Measurements from ENCODE around the gene SNAI3.

The SNAI3 gene

DNA sequence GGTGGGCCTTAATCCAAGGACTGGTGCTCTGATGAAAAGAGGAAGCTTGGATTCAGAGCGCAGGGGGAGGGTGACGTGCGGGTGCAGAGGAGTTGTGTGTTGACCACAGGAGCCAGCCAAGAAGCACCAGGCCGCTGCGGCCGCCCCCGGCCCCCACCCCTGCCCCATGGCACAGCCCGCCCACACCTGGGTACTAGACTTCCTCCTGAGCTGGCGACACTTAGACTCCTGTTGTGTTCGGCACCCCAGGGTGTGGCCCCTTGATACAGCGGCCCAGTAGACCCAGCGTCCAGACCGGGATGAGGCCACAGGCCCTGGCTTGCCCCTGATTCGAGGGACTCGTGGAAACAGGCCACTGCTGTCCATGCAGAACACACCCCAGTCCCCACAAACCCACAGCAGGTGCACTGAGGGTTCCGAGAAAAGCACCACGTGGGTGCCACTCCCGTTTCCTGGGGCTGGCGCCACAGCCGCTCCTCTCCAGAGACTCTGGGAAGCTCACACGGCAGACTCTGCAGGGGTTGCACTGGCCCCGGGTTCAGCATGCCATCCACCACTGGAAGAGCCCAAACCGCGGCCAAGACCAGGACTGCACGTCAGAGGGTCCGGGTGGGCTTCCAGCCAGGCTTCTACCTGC, 5.7 kb upstream of the SNAI3 start:
- no peak for DNase-seq (ENCODE audit: low read depth in 2 of 2)

DNA sequence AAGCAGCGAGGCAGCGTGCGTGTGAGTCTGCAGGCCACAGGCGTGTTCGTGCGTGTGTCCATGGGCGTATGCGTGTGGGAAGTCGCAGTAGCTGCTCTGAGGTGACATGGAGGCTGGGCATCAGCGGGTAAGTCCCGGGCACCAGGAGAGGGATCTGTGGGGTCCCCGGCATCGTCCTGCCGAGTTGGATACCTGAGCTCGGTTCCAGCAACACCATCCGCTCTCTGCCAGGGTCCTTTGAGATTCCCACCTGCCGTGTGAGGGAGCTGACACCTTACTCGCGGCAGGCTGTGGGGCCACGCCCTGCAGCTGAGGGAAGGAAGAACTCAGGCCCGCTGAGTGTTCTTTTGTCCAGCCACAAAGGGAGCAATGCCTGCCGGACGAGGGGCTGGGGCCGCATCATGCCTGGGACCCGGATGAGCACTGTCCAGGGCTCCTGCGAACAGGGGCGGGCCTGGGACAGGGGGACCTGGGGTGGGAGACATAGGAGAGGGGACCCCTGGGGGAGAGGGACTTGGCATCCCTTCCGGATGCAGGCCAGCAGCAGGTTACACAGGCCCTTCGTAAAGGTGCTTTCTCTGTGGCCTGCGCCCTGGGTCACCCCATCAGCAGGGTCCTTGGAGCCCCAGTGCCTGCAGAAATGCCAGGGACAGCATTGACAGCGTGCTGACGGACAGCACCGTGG, 5.0 kb upstream of the SNAI3 start:
- no peak for DNase-seq (ENCODE audit: low read depth in 2 of 2)

DNA sequence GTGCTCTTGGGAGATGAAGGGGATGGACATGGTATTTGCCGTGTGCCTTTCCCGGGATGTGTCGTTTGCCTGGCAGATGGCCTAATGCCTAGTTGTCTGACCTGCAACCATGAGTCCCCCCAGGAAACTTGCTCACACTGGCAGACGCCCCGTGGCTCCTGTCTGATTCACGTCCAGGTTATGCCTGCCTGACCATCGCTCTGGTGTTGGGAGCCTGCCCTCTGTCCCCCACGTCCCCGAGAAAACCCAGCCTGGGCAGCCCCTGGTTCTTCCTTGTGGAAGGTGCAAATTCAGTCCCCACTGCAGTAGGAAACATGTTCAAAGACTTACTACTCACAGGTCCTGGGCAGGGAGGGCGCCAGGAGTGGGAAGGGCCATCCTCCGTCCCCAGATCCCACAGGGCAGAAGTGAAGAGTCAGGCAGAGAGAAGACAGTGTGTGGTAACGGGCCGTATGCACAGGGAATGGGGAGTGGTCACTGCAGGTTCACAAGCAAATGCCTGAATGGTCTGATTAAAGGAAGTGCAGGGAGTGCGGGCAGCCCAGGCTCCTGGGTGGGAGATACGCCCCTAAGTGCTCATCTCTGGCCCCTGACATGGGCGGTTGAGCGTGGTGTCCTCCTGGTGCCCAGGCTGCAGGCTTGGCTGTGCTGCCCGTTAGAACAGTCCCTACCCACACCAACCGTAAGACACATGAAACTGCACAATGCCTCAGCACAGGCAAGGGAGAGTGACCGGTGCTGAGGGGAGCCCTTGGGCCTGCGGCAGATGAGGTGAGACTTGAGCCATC, 4.2 kb upstream of the SNAI3 start:
- DNase-seq (ENCODE audit: low read depth in 2 of 2) = no peak

DNA sequence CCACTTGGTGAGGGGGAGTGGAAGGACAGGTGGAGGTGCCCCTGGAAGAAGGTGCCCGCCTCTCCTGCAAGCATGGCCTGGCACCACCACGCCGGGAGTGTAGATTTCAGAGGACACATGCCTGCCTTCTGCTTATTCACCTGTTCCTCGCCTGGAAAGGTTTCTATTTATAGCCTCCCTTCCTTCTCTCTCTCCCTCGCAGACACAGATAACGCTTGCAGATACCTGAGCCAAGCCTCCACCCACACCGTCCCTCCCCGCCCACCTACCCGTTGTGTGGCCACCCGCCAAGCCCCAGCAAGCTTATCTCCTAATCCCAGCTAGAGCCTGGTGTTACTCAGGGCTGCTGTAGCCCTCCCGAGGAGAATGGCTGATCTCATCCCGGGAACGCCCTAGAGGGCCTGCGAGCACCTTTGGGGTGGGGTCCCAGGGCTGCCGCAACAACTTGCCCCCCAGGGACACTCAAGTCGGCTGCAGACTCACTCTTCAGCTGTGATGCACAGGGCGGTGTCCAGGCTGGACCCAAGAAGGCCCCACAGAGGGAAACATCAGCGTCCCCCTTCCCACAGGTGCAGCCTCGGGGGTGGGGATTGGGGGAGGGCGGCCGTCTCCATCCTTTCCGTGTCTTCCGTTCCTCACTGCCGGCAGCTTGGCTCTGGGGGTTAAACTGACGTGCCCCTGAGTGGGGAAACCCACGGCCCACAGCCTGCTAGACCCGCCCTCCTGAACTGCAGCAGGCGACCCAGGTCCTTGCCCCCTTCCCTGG, 1.9 kb upstream of the SNAI3 start:
- DNase-seq (ENCODE audit: low read depth in 2 of 2) = no peak

DNA sequence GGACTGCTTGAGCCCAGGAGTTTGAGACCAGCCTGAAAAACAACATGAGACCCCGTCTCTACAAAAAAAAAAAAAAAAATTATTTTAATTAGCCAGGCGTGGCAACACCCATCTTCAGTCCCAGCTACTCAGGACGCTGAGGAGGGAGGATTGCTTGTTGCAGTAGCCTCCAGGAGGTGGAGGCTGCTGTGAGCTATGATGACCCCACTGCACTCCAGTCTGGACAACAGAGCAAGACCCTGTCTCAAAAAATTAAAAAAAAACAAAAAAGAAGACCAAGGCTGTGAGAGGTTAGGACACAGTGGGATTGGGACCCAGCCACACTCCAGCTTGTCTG, 1.3 kb upstream of the SNAI3 start:
- no peak for DNase-seq (ENCODE audit: low read depth in 2 of 2)

DNA sequence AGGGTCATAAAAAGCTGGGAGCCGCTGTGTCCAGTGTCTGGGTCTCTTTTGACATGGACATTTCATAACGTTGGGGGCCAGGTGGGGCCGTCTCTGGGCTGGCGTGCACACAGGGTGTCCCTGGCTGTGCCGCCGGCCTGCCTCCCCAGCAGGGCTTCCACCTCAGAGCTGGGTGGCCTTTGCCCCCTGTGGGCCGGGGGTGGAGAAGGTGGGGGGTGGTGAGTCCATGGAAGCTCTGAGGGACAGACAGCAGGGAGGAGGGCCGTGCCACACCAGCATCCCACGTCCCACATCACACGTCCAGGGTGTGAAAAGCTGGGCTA, 908 bp upstream of the SNAI3 start:
- no peak for DNase-seq (ENCODE audit: low read depth in 2 of 2)

DNA sequence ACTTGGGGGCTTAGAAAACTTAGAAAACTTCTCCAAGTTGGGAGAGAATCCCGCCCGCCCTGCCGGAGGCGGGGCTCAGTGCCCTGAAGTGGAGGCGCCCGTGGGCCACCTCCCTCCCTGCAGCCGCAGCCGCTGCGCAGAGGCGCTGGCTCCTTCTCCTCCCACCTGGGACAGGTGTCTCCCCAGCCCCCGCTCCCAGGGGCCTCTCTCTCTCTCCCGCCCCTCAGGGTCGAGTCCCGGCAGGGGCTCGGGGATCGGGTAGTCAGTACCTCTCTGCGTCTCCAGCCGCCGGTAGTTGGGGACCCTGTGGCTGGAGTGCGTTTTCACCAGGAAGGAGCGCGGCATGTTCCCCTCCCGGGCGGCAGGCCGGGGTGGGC, 257 bp downstream of the SNAI3 start:
- no peak for DNase-seq (ENCODE audit: low read depth in 2 of 2)

DNA sequence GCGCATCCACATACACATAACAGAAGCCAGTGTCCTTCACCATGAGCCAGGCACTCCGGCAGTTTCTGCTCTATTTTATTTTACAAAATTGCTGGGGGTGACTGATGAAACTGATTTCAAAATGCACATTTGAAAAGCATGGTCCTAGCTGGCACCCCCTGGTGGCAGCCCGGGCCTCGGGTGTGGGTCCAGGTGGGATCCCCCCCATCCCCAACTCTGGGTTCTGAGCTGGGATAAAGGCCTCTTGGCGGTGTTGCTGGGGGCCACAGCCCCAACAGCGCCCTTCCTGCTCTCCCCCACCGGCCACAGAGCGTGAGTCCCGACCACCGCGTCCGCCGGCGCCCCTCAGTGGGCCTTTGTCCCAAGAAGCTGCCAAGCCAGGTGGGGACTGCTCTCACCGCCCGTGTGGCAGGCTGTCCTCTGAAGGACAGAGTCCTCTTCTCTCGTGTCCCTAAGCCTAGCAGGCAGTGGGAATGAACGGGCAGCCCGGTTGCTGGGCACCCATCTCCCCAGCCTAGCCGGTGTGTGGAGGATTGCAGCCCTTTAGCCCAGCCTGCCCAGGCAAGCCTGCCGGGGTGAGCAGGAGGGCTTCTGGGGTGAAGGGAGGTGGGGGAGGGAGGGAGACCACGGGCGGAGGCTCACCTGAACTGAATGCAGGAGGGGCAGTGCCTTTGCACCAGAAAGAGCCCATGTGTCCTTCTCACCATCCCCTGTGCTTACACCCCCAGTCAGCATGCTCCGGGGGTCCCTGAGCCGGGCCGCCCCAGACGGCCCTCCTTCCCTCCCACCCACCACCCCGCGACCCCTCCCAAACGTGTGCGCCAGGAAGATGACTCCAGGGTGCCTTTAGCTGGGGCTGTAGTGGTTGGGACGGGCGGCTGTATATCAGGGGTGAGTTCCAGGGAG, 898 bp downstream of the SNAI3 start:
- DNase-seq (ENCODE audit: low read depth in 2 of 2) = peak in 1 of 2 donors; percentile 51

DNA sequence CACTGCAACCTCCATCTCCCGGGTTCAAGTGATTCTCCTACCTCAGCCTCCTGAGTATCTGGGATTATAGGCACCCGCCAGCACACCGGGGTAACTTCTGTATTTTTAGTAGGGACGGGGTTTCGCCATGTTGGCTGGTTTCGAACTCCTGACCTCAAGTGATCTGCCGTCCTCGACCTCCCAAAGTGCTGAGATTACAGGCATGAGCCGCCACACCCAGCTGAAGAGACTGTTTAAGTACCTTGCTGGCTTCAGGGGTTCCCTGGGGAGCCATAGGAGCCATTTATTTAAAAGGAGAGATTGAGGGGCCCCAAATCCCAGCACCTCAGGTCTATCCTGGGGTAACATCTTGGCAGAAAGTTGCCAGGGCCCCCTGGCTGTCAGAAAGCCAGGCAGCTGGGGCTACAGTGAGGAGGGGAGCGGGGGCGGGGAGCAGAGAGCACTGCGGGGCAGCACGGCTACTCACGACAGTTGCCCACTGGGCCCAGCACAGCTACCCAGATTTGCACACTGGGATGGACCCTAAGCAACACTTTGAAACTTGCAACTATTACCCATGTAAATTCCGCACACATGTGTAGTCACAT, 1.6 kb downstream of the SNAI3 start:
- no peak for DNase-seq (ENCODE audit: low read depth in 2 of 2)

DNA sequence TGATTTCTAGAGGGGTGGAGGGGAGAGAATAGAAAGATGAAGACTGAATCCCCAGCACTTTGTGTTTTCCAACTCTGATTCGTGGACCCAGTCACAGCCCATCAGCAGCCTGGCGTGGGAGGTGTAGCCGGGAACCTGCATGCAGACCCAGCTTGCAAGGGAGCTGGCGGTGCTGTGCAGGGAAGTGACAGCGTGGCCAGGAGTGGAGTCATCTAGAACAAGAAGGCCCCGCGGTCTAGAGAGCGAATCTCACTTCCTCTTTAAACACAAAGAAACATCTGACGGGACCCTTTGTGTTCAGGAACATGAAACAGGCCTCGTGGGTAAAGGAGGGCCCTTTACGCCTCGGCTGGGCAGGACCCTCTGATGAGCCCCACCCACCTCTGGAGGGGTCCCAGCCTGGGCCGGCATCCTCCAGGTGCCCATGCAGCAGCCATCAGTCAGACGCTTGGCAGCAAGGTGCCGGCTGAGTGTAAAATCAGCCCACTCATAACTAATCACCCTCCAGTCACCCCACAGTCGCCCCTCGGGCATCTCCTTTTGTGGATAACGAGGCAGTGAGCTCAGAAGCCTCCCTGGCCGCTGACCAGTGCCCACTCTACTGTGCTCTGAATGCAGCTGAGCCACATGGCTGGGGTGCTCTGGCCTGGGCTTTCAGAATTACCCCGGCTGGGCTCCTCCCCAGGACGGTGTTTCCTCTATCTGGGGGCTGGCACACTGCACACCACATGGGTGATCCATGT, 4.4 kb downstream of the SNAI3 start:
- DNase-seq (ENCODE audit: low read depth in 2 of 2) = no peak

DNA sequence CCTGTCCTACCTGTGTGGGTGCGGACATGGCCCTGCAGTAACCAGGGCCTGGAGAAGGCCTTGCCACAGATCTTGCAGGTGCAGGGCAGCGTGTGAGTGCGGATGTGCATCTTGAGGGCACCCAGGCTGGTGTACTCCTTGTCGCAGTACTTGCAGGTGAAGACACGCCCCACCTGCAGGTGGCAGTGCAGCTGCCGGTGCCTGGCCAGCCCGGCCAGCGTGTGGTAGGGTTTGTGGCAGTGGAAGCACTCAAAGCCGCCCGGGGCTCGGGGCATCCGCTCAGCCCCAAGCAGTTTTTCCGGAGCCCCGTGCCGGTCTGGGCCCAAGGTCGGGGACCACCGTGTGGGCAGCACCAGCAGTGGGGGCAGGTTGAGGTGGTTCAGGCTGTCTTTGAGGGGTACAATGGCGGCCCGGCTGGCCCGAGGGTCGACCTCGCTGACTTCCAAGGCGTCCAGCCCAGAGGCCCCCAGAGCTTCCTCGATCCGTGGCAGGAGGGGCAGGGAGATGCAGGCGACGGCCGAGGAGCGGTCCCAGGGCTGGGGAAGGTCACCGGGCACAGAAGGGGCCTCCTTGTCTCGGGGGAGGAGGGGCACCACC, 5.1 kb downstream of the SNAI3 start:
- no peak for DNase-seq (ENCODE audit: low read depth in 2 of 2)

DNA sequence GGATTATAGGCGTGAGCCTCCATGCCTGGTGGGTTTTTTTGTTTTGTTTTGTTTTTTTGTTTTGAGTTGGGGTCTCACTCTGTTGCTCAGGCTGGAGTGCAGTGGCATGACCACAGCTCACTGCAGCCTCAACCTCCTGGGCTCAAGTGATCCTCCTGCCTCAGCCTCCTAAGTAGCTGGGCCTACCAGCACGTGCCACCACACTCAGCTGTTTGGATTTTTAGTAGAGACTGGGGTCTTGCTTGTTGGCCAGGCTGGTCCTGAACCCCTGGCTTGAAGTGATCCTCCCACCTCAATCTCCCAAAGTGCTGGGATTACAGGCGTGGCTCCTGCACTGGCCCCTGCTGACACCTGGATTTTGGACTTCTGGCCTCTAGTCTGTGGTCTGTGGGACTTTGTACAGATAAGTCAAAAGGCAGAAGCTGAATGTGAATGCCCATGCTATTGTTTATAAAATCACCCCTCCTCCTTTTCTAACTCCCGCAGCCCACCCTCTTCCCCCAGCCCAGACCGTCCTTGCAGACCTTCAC, 5.7 kb downstream of the SNAI3 start:
- DNase-seq (ENCODE audit: low read depth in 2 of 2) = no peak

DNA sequence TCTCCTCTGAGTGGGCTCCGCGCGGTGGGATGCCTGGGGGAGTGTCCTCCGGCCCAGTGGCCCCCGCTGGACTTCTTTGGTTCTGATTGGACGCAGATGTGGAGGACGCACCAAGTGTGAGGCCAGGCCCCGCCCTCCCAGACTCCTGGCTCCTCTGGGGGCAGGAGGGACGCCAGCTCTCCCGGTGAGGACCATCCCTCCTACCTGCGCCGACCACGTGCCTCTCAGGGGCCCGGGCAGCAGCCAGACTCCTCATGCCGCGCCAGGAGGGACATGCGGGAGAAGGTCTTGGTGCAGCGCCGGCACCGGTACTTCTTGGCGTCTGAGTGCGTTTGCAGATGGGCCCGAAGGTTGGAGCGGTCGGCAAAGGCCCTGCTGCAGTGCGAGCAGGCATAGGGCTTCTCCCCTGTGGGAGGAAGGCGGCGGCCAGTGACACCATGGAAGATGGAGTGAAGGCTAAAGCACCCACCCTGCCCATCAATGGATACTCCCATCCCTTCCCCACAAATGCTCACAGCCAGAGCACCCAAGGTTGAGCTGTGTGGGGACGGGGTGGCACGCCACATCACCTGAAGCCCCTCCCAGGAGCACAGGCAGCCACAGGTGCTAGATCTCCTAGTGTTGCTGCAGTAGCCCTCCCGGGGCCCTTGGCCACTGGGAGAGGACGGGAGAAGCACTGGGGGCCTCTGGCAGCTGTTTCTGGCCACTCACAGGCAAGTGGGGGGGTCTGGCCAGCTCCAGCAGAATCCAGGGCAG, 7.9 kb downstream of the SNAI3 start:
- DNase-seq (ENCODE audit: low read depth in 2 of 2) = no peak

DNA sequence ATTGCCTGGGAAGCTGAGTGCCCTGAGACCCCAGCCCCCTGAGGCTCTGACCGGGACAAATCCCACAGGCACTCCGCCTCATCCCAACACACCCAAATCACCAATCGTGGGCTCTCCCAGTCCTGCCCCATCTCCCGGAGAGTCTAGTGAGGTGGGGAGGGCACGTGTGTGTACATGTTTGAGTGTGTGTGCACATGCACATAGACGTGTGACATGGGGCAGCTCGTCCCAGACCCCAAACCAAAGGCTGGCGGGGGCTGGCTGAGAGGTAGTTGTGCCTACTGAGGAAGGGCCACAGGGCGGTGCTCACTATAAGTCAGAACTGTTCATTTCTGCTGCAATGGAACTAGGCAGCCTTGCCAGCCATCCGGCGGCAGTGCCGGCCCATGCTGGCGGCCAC, 8.6 kb downstream of the SNAI3 start:
- DNase-seq (ENCODE audit: low read depth in 2 of 2) = no peak

DNA sequence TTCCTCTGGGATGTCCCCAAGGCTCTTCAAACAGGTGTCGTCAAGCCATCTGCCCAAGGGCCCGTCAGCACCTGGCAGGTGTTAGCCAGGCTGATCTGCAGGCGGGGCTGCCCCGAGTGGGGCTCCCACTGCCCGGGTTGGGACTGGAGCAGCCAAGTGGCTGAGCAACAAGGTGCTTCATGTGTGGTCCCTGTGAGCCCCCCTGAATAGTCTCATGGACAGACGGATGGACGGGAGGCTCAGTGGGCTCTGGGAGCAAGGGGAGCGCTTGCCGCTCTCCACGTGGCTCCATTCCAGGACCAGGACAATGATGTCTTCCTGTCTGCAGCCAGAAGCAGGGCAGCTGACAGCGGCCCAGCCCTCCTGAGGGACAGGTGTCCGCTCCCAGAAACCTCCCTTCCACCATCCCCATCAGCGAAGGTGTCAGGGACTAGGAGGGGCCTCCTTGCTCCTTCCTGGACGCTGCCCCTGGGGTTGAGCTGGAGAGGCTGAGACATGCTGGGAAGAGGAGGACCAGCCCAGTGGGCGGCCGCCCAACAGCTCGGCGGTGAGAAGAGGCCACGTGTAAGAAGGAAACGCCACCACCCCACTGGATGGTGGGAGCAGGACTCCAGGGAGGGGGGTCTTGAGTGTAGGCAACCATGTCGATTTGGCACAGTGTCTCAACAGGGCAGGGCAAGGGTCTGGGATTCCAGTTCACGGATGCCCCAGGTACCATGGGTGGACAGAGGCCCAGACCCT, 9.6 kb downstream of the SNAI3 start:
- no peak for DNase-seq (ENCODE audit: low read depth in 2 of 2)

DNA sequence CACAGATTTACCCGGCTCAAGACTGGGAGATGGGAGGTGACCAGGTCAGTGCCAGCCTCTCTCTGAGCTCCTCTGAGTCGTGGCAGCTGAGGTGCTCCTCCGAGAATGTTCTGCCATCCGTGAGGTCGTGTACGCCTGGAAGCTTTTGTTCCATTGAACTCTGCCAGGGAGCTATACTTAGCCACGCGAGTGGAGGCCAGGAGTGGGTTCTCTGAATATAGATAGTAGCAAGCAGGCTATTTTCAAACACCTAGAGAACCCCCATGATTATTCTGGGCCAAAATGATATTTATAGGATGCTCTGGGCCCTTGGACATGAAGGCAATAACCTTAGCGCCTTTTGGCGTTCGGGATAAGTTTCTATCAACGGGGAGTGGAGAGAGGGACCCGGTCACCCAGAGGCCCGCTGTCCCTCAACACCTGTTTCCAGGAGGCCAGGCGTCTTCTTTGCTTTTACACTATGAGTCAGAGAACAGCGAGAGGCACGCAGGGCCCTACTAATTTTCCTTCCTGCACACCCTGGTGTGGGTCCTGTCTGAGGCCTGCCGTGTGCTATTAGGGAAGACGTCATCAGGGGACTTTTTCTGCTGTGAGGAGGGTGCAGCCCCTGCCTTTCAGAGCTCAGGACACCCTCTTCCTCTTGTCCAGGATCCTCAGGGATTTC, 12.5 kb downstream of the SNAI3 start:
- DNase-seq (ENCODE audit: low read depth in 2 of 2) = no peak

DNA sequence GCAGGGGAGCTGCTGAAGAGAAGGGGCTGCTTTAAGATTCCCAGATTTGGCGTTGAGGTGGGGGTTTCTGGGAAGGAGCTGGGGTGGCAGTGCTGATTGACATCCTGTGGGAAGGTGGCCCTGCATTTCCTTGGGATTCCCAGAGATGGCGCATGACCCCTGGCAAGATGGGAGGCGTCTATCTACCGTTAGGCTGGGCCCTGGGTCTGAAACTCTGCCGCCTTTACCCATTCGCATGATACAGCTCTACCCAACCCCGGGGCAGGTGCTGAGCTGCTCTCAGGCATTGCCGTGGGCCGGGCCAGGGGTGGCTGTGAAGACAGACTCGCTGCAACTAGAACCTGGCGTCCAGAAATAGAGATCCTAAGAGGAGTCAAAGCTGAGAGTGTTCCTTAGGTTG, 13.5 kb downstream of the SNAI3 start:
- no peak for DNase-seq (ENCODE audit: low read depth in 2 of 2)

DNA sequence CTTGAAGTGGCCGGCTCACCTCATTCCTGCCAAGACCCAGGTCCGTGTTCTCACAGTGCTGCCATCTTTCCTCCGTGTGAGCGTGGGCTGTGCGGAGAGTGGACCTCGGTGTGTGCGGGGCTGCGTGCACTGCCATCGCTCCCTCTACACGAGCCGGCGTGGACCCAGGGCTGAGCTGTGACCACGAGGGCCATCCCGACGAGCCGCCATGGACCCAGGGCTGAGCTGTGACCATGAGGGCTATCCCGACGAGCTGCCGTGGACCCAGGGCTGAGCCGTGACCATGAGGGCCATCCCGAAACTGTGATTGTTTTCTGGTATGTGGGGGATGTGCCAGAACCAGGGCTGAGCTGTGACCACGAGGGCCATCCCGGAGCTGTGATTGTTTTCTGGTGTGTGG, 14.5 kb downstream of the SNAI3 start:
- DNase-seq (ENCODE audit: low read depth in 2 of 2) = no peak
